IPS-NIHi7 (cell line): ENCODE measurements around the gene FTCD.
"Not testable (repeated sequence)": the region's sequence is repeated elsewhere in the genome, so short reads cannot be mapped to it uniquely, and the experiment has no call there.

ENCODE experiments used
- DNase-seq: peaks from one replicate; pipeline ENCODE4 v3.0.0; 2012; ENCODE audit warnings: mixed read lengths; ENCODE audit errors: extremely low spot score

The FTCD gene

GRCh38 chr21:46171996-46172862, 16.9 kb upstream of the FTCD start:
- DNase-seq = no peak

GRCh38 chr21:46171585-46171984, 16.2 kb upstream of the FTCD start:
- DNase-seq = no peak

- not testable (repeated sequence) for DNase-seq
Observed at GRCh38 chr21:46170436-46171193, 15.2 kb upstream of the FTCD start.

- DNase-seq = no peak
Observed at GRCh38 chr21:46168659-46169386, 13.4 kb upstream of the FTCD start.

GRCh38 chr21:46168238-46168637, 12.9 kb upstream of the FTCD start:
- no peak for DNase-seq

- no peak for DNase-seq
Observed at GRCh38 chr21:46165098-46165497, 9.7 kb upstream of the FTCD start.

GRCh38 chr21:46163380-46163779, 8.0 kb upstream of the FTCD start:
- no peak for DNase-seq

- no peak for DNase-seq
Observed at GRCh38 chr21:46161633-46162592, 6.5 kb upstream of the FTCD start.

GRCh38 chr21:46160907-46161632, 5.7 kb upstream of the FTCD start:
- no peak for DNase-seq

GRCh38 chr21:46160657-46160906, 5.2 kb upstream of the FTCD start:
- DNase-seq = no peak

GRCh38 chr21:46159841-46160656, 4.7 kb upstream of the FTCD start:
- DNase-seq = no peak

GRCh38 chr21:46159390-46159789, 4.0 kb upstream of the FTCD start:
- no peak for DNase-seq

GRCh38 chr21:46158666-46159300, 3.4 kb upstream of the FTCD start:
- no peak for DNase-seq

GRCh38 chr21:46157987-46158451, 2.6 kb upstream of the FTCD start:
- no peak for DNase-seq

GRCh38 chr21:46157396-46157986, 2.1 kb upstream of the FTCD start:
- no peak for DNase-seq

- no peak for DNase-seq
Observed at GRCh38 chr21:46156678-46157077, 1.3 kb upstream of the FTCD start.

- DNase-seq = no peak
Observed at GRCh38 chr21:46156378-46156645, 933 bp upstream of the FTCD start.

- DNase-seq = no peak
Observed at GRCh38 chr21:46154955-46155513, 345 bp downstream of the FTCD start.
